ENCODE results near the gene ISYNA1. TPM values are rescaled to one million over a fixed set of nuclear protein-coding genes. Genes with fewer than 3 reads are reported as not detected.
A peak's percentile ranks its signal among the peaks of the same experiment; 100 is the strongest.

Gene ISYNA1
- total and polyA plus RNA-seq, 2 donors (not counting 3 experiments of a cell fraction or from before 2014, with no cell fraction given), result 69.0 to 70.2 TPM

- DNase-seq (ENCODE audit: low read depth, low spot score) (peak; percentile 89), FAIRE-seq (peak; percentile 91)
- ChIA-PET POLR2A (interaction anchor here (0.6 to 5.8 kb wide), 3 partner anchors 31 to 569 kb away, joined by 7 to 58 read pairs (median 8); partner anchors contain the start of genes GDF15, JAK3 and JUND), CTCF (interaction anchor here (1.2 to 11.1 kb wide), 9 partner anchors 11 to 225 kb away, joined by 3 to 119 read pairs (median 10); partner anchors contain the start of genes GDF15 and JUND)
- H3K27ac ChIP-seq (ENCODE audit: insufficient read depth, low read depth, low read length), result peak overlapping the region; percentile 98
- peaks cover 25% of the 10 kb centered on the region for H3K79me2 ChIP-seq (ENCODE audit: control insufficient read depth, insufficient read depth, low read length)
- H4K20me1 ChIP-seq (replicated peaks; ENCODE audit: control insufficient read depth, extremely low read depth, insufficient read depth, low read length), result no peaks in the 10 kb centered on the region
- no peak for TF ChIP-seq FOS (IDR thresholded peaks at IDR 0.05; ENCODE audit: borderline replicate concordance, insufficient read depth, low read length)
- TF ChIP-seq POLR2AphosphoS5 (IDR thresholded peaks at IDR 0.05; ENCODE audit: insufficient read depth, low read depth, low read length), result peak; percentile 71
- TF ChIP-seq MYC (IDR thresholded peaks at IDR 0.05; ENCODE audit: low read depth, low read length), result peak; percentile 13
- H3K9me1 ChIP-seq (replicated peaks; ENCODE audit: control insufficient read depth, extremely low read depth, insufficient read depth, low read length), result no peaks in the 10 kb centered on the region
- peak overlapping the region; percentile 59 for H3K4me2 ChIP-seq (ENCODE audit: insufficient read depth, low read length)
- dilution Hi-C loops (cut with MboI; ENCODE audit: extremely low pct_ligation_motif_present, low sequenced_read_pairs) (no loop called here), intact Hi-C loops (cut with micrococcal nuclease) (loop anchor here (2.0 kb wide), 5 partner anchors 30 to 224 kb away; partner anchors contain the start of genes GDF15 and MPV17L2)
- peaks cover 39% of the 10 kb centered on the region for H3K4me1 ChIP-seq (ENCODE audit: control insufficient read depth, extremely low read depth, insufficient read depth, low read length)
- H3K27me3 ChIP-seq (ENCODE audit: control insufficient read depth in 2 of 2, insufficient read depth in 2 of 2, low read length in 2 of 2), result no peaks in the 10 kb centered on the region
- BruUV-seq (replicated peaks), result no TSS peak
- no peaks in the 10 kb centered on the region for H3K9me3 ChIP-seq (replicated peaks; ENCODE audit: control insufficient read depth, insufficient read depth, low read length)
- peak overlapping the region in 1 of 3 experiments; percentile 17 for H3K4me3 ChIP-seq (replicated peaks in 1 of 3; ENCODE audit: insufficient read depth in 1 of 3, low read depth in 1 of 3, low read length in 3 of 3)
- H3K36me3 ChIP-seq (ENCODE audit: control insufficient read depth in 2 of 2, extremely low read depth in 1 of 2, insufficient read depth in 2 of 2, low read length in 2 of 2), result no peaks in the 10 kb centered on the region
- peak overlapping the region; percentile 63 for H2AFZ ChIP-seq (ENCODE audit: low read depth, low read length)
- peak overlapping the region; percentile 88 for H3K9ac ChIP-seq (replicated peaks; ENCODE audit: extremely low read depth, insufficient read depth, low read length)
Observed at GRCh38 chr19:18416778-18417249, 21.1 kb downstream of the ISYNA1 start.

- FAIRE-seq (peak; percentile 96), DNase-seq (ENCODE audit: low read depth, low spot score) (peak; percentile 76)
- CTCF ChIA-PET, result interaction anchor here (1.0 to 11.1 kb wide), 12 partner anchors 10 to 223 kb away, joined by 3 to 160 read pairs (median 8); partner anchors contain the start of genes GDF15 and JUND
- Histone ChIP-seq H3K9ac (replicated peaks; ENCODE audit: extremely low read depth, insufficient read depth, low read length) (no peak overlapping the region), H3K36me3 (ENCODE audit: control insufficient read depth in 2 of 2, extremely low read depth in 1 of 2, insufficient read depth in 2 of 2, low read length in 2 of 2) (no peaks in the 10 kb centered on the region), H4K20me1 (replicated peaks; ENCODE audit: control insufficient read depth, extremely low read depth, insufficient read depth, low read length) (no peaks in the 10 kb centered on the region), H3K9me3 (replicated peaks; ENCODE audit: control insufficient read depth, insufficient read depth, low read length) (no peaks in the 10 kb centered on the region), H3K27ac (ENCODE audit: insufficient read depth, low read depth, low read length) (peak overlapping the region; percentile 98), H3K79me2 (ENCODE audit: control insufficient read depth, insufficient read depth, low read length) (peaks cover 11% of the 10 kb centered on the region), H3K4me3 (replicated peaks in 1 of 3; ENCODE audit: insufficient read depth in 1 of 3, low read depth in 1 of 3, low read length in 3 of 3) (peak overlapping the region in 1 of 3 experiments; percentile 26), H3K9me1 (replicated peaks; ENCODE audit: control insufficient read depth, extremely low read depth, insufficient read depth, low read length) (no peaks in the 10 kb centered on the region), H3K4me2 (ENCODE audit: insufficient read depth, low read length) (peak overlapping the region; percentile 41), H2AFZ (ENCODE audit: low read depth, low read length) (peak overlapping the region; percentile 51), H3K4me1 (ENCODE audit: control insufficient read depth, extremely low read depth, insufficient read depth, low read length) (peaks cover 39% of the 10 kb centered on the region), H3K27me3 (ENCODE audit: control insufficient read depth in 2 of 2, insufficient read depth in 2 of 2, low read length in 2 of 2) (no peaks in the 10 kb centered on the region)
- intact Hi-C loops (cut with micrococcal nuclease) (no loop called here), dilution Hi-C loops (cut with MboI; ENCODE audit: extremely low pct_ligation_motif_present, low sequenced_read_pairs) (no loop called here)
- BruUV-seq (replicated peaks), result TSS peak; percentile 55
- no peak for TF ChIP-seq CTCF (IDR thresholded peaks at IDR 0.05; ENCODE audit: extremely low read depth in 1 of 2, insufficient read depth in 1 of 2, low read depth in 1 of 2, low read length in 2 of 2)
- TF ChIP-seq POLR2A (IDR thresholded peaks at IDR 0.05; ENCODE audit: low read depth, low read length), result peak; percentile 92
- TF ChIP-seq POLR2AphosphoS5 (IDR thresholded peaks at IDR 0.05; ENCODE audit: insufficient read depth, low read depth, low read length), result peak; percentile 69
- POLR2A ChIA-PET, result interaction anchor here (5.8 kb wide), 1 partner anchor 135 kb away, joined by 58 read pairs; the partner anchor contains the start of gene JUND
Observed at GRCh38 chr19:18415178-18415867, 22.6 kb downstream of the ISYNA1 start.
